Epithelial cell of proximal tubule (primary cell): ENCODE data around the gene ASXL3. TPM values are rescaled to one million over a fixed set of nuclear protein-coding genes. Genes with fewer than 3 reads are reported as not detected.

Experiments
- DNase-seq: peaks from one replicate; pipeline ENCODE4 v3.0.0-alpha.2; 2011; ENCODE audit warnings: low read depth
- H3K4me3 ChIP-seq: 2 replicates; pipeline ENCODE4 v1.5.1; 2011; ENCODE audit warnings: low read depth, mild to moderate bottlenecking, low read length
- total RNA-seq: library from RNA; depleted of rRNA; stranded (reverse); fragments of >200 nt; gene quantifications from 2 replicates; pipeline ENCODE4 v1.2.3, GENCODE V29; 2015
- TF ChIP-seq, protein P1 (sequence below): conservative IDR thresholded peaks from 2 replicates; pipeline ENCODE4 v1.5.1; 2012; ENCODE audit warnings: low read depth, mild to moderate bottlenecking, low read length

ASXL3 gene
- total RNA-seq, 1 donor from 2014 or later = 0.23 TPM

DNA sequence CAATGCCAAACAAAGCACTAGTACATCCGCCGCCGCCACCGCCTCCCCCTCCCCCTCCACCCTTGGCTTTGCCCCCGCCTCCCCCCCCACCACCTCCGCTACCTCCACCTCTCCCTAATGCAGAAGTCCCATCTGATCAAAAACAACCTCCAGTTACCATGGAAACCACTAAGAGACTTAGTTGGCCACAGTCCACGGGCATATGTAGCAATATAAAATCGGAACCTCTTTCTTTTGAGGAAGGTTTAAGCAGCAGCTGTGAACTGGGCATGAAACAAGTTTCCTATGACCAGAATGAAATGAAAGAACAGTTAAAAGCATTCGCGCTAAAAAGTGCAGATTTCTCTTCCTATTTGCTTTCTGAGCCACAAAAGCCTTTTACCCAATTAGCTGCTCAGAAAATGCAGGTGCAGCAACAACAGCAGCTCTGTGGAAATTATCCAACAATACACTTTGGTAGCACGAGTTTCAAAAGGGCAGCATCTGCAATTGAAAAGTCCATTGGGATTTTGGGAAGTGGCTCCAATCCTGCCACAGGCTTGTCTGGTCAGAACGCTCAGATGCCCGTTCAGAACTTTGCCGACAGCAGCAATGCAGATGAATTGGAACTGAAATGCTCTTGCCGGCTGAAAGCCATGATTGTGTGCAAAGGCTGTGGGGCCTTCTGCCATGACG lies 168.0 kb downstream of the ASXL3 start:
- TF ChIP-seq, protein P1, sequence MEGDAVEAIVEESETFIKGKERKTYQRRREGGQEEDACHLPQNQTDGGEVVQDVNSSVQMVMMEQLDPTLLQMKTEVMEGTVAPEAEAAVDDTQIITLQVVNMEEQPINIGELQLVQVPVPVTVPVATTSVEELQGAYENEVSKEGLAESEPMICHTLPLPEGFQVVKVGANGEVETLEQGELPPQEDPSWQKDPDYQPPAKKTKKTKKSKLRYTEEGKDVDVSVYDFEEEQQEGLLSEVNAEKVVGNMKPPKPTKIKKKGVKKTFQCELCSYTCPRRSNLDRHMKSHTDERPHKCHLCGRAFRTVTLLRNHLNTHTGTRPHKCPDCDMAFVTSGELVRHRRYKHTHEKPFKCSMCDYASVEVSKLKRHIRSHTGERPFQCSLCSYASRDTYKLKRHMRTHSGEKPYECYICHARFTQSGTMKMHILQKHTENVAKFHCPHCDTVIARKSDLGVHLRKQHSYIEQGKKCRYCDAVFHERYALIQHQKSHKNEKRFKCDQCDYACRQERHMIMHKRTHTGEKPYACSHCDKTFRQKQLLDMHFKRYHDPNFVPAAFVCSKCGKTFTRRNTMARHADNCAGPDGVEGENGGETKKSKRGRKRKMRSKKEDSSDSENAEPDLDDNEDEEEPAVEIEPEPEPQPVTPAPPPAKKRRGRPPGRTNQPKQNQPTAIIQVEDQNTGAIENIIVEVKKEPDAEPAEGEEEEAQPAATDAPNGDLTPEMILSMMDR = no peak
- no peak overlapping the region for H3K4me3 ChIP-seq
- no peak for DNase-seq

DNA sequence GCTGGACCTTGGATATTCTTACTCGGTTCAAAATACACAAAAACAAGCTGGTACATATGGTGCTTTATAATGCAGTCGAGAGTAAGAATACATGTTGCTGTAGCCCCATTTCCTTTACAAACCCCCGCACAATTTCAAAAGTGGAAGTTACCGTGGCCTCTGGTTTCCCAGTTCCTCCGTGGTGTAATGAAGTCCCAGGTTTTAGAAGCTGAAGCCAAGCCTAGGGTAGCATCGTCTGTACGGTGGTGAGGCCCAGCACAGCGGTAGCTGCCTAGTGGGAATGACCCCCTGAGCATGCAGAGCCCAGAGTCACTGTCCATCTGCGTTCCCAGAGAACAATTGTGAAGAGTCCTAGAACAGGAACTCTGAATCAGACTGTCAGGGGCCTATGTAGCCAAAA lies 171.8 kb downstream of the ASXL3 start:
- H3K4me3 ChIP-seq = no peak overlapping the region
- DNase-seq = no peak
- TF ChIP-seq, protein P1 = no peak

DNA sequence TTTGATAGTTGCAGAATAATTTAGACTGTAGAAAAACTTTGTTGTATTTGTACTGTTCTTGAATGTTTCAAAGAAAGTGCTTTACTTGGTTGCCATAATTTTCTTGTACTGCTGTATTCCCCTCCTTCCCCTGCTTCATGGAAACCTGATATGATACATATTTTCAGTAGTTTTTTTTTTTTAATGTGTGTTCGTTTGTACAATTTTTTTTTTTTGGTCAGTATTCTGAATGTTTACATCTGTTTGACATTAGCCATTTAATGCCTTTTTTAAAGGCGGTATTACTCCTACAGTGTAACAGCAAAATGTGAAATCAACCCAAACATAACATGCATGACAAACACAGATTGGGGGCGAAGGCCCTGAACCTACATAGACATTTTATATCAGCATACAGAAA lies 172.3 kb downstream of the ASXL3 start:
- TF ChIP-seq, protein P1 = no peak
- DNase-seq = no peak
- H3K4me3 ChIP-seq = no peak overlapping the region

DNA sequence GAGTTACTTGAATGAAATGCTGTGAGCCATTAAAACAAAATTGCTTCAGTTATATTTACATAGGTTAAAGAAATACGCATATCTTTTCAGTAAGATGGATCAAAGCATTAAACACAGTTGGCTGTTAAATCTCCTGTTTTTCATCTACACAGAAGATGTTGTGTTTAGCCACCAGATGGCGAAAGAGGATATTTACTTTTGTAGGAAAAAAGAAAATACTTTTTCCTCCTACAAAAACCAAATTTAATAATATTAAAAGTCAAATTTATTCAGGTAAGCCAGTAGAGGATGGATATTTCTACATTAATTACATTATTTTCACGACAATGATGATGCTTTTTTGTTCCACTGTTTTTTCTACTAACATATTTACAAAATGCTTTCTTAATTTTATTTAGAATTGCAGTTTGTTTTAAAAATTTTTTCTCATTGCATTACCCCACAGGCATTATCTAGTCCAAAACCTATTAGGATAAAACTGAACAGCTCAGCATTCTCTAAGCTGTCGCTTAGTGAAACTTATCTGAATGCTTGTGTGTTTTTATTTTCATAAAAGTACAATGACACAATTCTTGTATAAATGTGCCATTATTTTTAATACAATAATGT lies 173.7 kb downstream of the ASXL3 start:
- DNase-seq = no peak
- H3K4me3 ChIP-seq = no peak overlapping the region
- TF ChIP-seq, protein P1 = peak; percentile 64

DNA sequence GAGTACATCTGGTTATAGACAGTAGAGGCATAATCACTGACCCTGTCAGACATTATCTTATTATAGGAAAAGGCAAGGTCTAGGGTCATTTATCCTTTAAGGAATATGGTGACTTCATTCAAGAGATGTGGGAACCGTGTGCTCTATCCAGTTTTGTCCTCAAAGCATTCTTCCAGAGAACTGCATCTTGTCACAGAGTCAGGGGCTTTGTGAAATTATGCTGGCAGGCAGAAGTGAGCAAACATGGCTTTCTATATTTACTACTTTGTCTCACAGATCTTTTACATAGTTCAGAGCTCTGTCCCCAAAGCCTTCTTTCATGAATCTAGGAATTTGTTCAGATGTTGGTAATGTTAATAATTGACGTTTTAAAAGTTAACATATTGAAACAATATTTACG lies 177.4 kb downstream of the ASXL3 start:
- no peak for DNase-seq

DNA sequence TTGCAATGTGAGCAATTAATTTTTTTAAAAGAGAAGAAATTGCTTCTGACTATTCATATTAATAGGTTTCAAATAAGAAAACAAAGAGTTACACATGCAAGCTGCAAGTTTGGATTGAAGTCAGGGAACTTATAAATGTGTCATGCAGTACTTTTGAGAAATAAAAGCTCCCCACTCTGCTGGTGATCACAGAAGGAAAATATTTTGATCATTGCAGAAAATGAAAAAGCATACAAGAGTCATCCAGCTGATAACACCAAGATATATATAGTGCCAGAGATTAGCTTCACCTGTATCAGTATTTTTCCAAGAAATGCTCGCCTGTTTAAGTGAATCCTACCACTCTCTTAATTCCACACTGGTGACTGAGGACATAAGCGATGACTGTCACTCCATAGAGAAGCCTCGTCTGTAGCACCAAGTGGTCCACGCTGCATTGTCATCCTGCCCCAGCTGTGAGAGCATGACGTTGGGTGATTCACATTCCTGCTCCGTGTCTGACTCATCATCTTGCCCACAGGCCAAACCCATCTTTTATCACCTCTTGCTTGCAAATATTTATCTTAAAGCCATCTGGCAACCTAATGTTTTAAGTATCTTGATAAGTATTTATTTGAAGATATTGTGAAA lies 178.0 kb downstream of the ASXL3 start:
- TF ChIP-seq, protein P1 = no peak
- no peak overlapping the region for H3K4me3 ChIP-seq
- peak; percentile 19 for DNase-seq

More for the DNA sequence above, 177.4 kb downstream of the ASXL3 start:
- TF ChIP-seq, protein P1 = no peak
- no peak overlapping the region for H3K4me3 ChIP-seq
